HCT116 (cell line): ENCODE data around the gene MRPS27.

Experiments used
- CBX3 ChIP-seq: IDR thresholded peaks from 2 replicates; pipeline ENCODE4 v1.6.1; 2012; ENCODE audit warnings: low read depth
- CEBPB ChIP-seq: IDR thresholded peaks from 2 replicates; pipeline ENCODE4 v1.6.1; 2012; ENCODE audit warnings: low read depth
- EZH2 ChIP-seq: fragments of 200-600 bp; sonication (generic); IDR thresholded peaks from 2 replicates; pipeline ENCODE4 v1.6.1; 2017; ENCODE audit warnings: antibody characterized with exemption, mixed run types
- JUND ChIP-seq: IDR thresholded peaks from 2 replicates; pipeline ENCODE4 v1.6.1; 2012
- POLR2A ChIP-seq: IDR thresholded peaks from 2 replicates; pipeline ENCODE4 v1.7.0; 2011; ENCODE audit warnings: borderline replicate concordance; ENCODE audit not compliant: insufficient read depth, insufficient read length; ENCODE audit errors: extremely low read depth
- RAD21 ChIP-seq: IDR thresholded peaks from 2 replicates; pipeline ENCODE4 v1.6.1; 2012; ENCODE audit warnings: low read depth, mild to moderate bottlenecking
- TCF7L2 ChIP-seq: IDR thresholded peaks from 2 replicates; pipeline ENCODE4 v1.7.0; 2011; ENCODE audit warnings: borderline replicate concordance, inconsistent platforms; ENCODE audit not compliant: insufficient read depth, insufficient read length; ENCODE audit errors: extremely low read depth
- YY1 ChIP-seq: IDR thresholded peaks from 2 replicates; pipeline ENCODE4 v1.6.1; 2011; ENCODE audit warnings: low read length, low read depth, moderate library complexity, mild to moderate bottlenecking; ENCODE audit not compliant: insufficient replicate concordance; ENCODE audit errors: extremely low read depth
- TF ChIP-seq, protein P1 (sequence below), 3 experiments: fragments of 200-600 bp in 1 of 3; sonication (generic) in 1 of 3; IDR thresholded peaks in 2 of 3; conservative IDR thresholded peaks in 1 of 3; 2 replicates each; pipeline ENCODE4 v1.5.1; 2012 to 2017; ENCODE audit warnings: low read depth in 2 of 3, low read length in 2 of 3, antibody characterized with exemption in 1 of 3, borderline replicate concordance in 1 of 3, control low read depth in 1 of 3, mild to moderate bottlenecking in 1 of 3, mixed read lengths in 1 of 3, mixed run types in 1 of 3, moderate library complexity in 1 of 3; ENCODE audit not compliant: insufficient read depth in 1 of 3
- TF ChIP-seq, protein P2 (sequence below): IDR thresholded peaks from 2 replicates; pipeline ENCODE4 v1.6.1; 2012

DNA sequence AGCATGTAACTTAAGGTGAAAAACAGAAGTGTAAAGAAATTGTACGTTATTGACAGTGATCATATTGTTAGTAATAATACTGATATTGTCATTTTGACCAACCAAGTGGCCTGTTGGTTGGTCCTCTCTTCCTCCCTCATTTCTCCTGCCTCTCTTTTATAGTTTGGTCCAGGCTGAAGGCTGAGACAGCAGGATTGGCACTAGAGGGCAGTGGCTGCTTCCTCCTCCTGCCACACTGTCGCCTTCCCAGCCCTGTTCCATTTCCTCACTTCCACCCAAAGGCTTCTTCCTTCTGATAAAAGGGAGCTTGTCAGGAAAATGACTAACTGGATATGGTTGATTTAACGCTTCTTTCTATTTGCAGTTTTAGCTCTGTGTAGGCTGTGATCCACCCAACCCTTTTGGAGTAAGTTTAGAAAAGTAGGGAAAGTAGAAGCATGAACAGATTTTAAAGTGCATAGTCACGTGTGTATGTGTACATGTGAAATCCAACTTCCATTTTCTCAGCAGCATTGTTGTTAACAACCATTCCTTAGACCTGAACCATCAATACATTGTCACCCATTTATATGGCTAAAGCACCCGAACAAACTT lies 35.8 kb upstream of the MRPS27 start:
- TF ChIP-seq, protein P1, sequence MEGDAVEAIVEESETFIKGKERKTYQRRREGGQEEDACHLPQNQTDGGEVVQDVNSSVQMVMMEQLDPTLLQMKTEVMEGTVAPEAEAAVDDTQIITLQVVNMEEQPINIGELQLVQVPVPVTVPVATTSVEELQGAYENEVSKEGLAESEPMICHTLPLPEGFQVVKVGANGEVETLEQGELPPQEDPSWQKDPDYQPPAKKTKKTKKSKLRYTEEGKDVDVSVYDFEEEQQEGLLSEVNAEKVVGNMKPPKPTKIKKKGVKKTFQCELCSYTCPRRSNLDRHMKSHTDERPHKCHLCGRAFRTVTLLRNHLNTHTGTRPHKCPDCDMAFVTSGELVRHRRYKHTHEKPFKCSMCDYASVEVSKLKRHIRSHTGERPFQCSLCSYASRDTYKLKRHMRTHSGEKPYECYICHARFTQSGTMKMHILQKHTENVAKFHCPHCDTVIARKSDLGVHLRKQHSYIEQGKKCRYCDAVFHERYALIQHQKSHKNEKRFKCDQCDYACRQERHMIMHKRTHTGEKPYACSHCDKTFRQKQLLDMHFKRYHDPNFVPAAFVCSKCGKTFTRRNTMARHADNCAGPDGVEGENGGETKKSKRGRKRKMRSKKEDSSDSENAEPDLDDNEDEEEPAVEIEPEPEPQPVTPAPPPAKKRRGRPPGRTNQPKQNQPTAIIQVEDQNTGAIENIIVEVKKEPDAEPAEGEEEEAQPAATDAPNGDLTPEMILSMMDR (IDR thresholded peaks at IDR 0.05 in 2 of 3, conservative IDR thresholded peaks at IDR 0.05 in 1 of 3; ENCODE audit: borderline replicate concordance in 1 of 3, insufficient read depth in 1 of 3, low read depth in 2 of 3, low read length in 2 of 3): peak; percentile 38 to 50 (median 50); a peak in 5 of 6 replicates
- TF ChIP-seq, protein P2, sequence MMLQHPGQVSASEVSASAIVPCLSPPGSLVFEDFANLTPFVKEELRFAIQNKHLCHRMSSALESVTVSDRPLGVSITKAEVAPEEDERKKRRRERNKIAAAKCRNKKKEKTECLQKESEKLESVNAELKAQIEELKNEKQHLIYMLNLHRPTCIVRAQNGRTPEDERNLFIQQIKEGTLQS: no peak
- TF ChIP-seq RAD21 (peak; percentile 59), CBX3 (no peak), CEBPB (no peak), EZH2 (no peak), TCF7L2 (no peak), POLR2A (no peak), JUND (no peak), YY1 (no peak)
